ENCODE results near the gene GSK3B.

Gene GSK3B

DNA sequence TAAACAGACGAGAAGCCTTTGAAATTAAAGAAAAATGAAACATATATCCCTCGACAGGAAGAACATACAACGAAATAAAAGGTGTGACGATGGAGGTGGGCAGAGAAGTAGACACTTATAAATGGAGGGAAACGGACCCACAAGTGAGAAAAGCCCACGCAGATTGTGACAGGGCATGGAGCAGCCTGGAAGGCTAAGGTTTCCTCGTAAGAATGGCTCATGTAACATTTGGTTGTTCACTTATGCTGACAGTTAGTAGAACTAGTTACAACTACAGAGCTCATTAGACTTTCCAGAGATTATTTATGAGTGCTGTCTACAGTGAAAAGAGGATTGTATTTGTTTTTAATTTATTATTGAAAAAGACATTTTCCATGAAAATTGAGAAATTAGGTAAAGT is 229.8 kb downstream of the GSK3B start:
- no peak overlapping the region for H3K27ac ChIP-seq (ENCODE audit: insufficient read depth, low read depth, low read length, poor library complexity, severe bottlenecking)
- no peak overlapping the region for H3K4me3 ChIP-seq (ENCODE audit: insufficient read depth, low read depth, low read length)
- peaks cover 10% of the 10 kb centered on the region for H3K36me3 ChIP-seq (ENCODE audit: control insufficient read depth, insufficient read depth, low read length)
- H3K9me3 ChIP-seq (ENCODE audit: control insufficient read depth, low read length), result no peaks in the 10 kb centered on the region
- WGBS, 2 experiments, result 97 to 98% methylated on average over 7 of the region's 7 CpGs
- no peaks in the 10 kb centered on the region for H3K4me1 ChIP-seq (ENCODE audit: control insufficient read depth, insufficient read depth, low read length)
- H3K27me3 ChIP-seq (ENCODE audit: control insufficient read depth, insufficient read depth, low read length, poor library complexity, severe bottlenecking), result no peaks in the 10 kb centered on the region

- no peaks in the 10 kb centered on the region for H3K27me3 ChIP-seq (ENCODE audit: control insufficient read depth, insufficient read depth, low read length, poor library complexity, severe bottlenecking)
- no peak overlapping the region for H3K4me3 ChIP-seq (ENCODE audit: insufficient read depth, low read depth, low read length)
- H3K27ac ChIP-seq (ENCODE audit: insufficient read depth, low read depth, low read length, poor library complexity, severe bottlenecking), result no peak overlapping the region
- WGBS, 2 experiments, result 91 to 100% methylated on average over 1 to 2 of the region's 2 CpGs
- H3K36me3 ChIP-seq (ENCODE audit: control insufficient read depth, insufficient read depth, low read length), result peaks cover 15% of the 10 kb centered on the region
- H3K4me1 ChIP-seq (ENCODE audit: control insufficient read depth, insufficient read depth, low read length), result no peaks in the 10 kb centered on the region
- H3K9me3 ChIP-seq (ENCODE audit: control insufficient read depth, low read length), result no peaks in the 10 kb centered on the region
Observed at GRCh38 chr3:119862616-119863015, 231.6 kb downstream of the GSK3B start.

DNA sequence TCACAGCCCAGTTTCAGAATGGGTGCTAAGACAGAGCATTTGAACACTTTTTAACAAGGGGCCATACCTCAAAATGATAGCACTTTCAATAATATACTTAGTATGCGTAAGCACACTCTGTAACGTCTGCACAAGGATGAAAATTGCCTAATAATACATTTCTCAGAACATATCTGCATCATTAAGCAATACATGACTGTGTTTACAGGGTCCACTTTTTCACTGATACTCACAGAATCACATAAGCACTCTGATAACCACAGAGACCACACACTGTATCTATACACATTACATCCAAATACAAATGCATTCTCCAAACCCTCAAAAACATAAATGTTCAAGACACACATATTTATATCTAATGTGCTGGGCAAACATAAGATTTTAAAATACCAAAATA is 232.6 kb downstream of the GSK3B start:
- Histone ChIP-seq H3K27ac (ENCODE audit: insufficient read depth, low read depth, low read length, poor library complexity, severe bottlenecking) (no peak overlapping the region), H3K36me3 (ENCODE audit: control insufficient read depth, insufficient read depth, low read length) (peaks cover 24% of the 10 kb centered on the region), H3K9me3 (ENCODE audit: control insufficient read depth, low read length) (no peaks in the 10 kb centered on the region), H3K4me1 (ENCODE audit: control insufficient read depth, insufficient read depth, low read length) (no peaks in the 10 kb centered on the region), H3K4me3 (ENCODE audit: insufficient read depth, low read depth, low read length) (no peak overlapping the region), H3K27me3 (ENCODE audit: control insufficient read depth, insufficient read depth, low read length, poor library complexity, severe bottlenecking) (no peaks in the 10 kb centered on the region)
- 96 to 97% methylated on average over 2 of the region's 2 CpGs for WGBS, 2 experiments

DNA sequence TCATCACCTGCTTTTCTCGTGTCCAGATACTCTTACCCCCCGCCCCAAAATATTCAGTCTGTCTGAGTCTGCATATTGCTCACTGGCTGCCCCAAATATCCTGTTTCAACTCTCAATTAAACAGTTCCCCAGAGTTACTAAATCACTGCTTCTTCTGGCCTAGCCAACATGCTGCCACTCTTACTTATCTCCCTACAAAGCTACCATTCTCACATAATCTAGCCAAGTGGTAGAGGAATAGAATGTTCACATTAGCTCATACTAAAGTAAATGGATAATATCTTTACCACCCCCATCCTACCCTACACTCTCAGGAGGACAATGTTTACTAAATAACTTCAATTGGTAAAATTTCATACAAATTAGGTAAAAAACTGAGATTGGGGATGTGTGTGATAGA is 234.5 kb downstream of the GSK3B start:
- no peak overlapping the region for H3K27ac ChIP-seq (ENCODE audit: insufficient read depth, low read depth, low read length, poor library complexity, severe bottlenecking)
- 88 to 93% methylated on average over 2 of the region's 2 CpGs for WGBS, 2 experiments
- H3K4me1 ChIP-seq (ENCODE audit: control insufficient read depth, insufficient read depth, low read length), result no peaks in the 10 kb centered on the region
- no peaks in the 10 kb centered on the region for H3K9me3 ChIP-seq (ENCODE audit: control insufficient read depth, low read length)
- no peaks in the 10 kb centered on the region for H3K27me3 ChIP-seq (ENCODE audit: control insufficient read depth, insufficient read depth, low read length, poor library complexity, severe bottlenecking)
- no peak overlapping the region for H3K4me3 ChIP-seq (ENCODE audit: insufficient read depth, low read depth, low read length)
- peaks cover 24% of the 10 kb centered on the region for H3K36me3 ChIP-seq (ENCODE audit: control insufficient read depth, insufficient read depth, low read length)

GRCh38 chr3:119858957-119859356 is 235.3 kb downstream of the GSK3B start:
- H3K4me3 ChIP-seq (ENCODE audit: insufficient read depth, low read depth, low read length), result no peak overlapping the region
- H3K27ac ChIP-seq (ENCODE audit: insufficient read depth, low read depth, low read length, poor library complexity, severe bottlenecking), result no peak overlapping the region
- no peaks in the 10 kb centered on the region for H3K9me3 ChIP-seq (ENCODE audit: control insufficient read depth, low read length)
- no peaks in the 10 kb centered on the region for H3K4me1 ChIP-seq (ENCODE audit: control insufficient read depth, insufficient read depth, low read length)
- H3K27me3 ChIP-seq (ENCODE audit: control insufficient read depth, insufficient read depth, low read length, poor library complexity, severe bottlenecking), result no peaks in the 10 kb centered on the region
- H3K36me3 ChIP-seq (ENCODE audit: control insufficient read depth, insufficient read depth, low read length), result peaks cover 24% of the 10 kb centered on the region
- WGBS, 2 experiments, result 100% methylated on average over 2 of the region's 2 CpGs; no CpG with 5 or more reads in 1 of the 2 experiments

- peaks cover 14% of the 10 kb centered on the region for H3K36me3 ChIP-seq (ENCODE audit: control insufficient read depth, insufficient read depth, low read length)
- WGBS, 2 experiments, result 95 to 98% methylated on average over 3 of the region's 3 CpGs
Observed at GRCh38 chr3:119856695-119857094, 237.6 kb downstream of the GSK3B start.

GRCh38 chr3:119849126-119849525 is 245.1 kb downstream of the GSK3B start:
- no peaks in the 10 kb centered on the region for H3K4me1 ChIP-seq (ENCODE audit: control insufficient read depth, insufficient read depth, low read length)
- H3K27ac ChIP-seq (ENCODE audit: insufficient read depth, low read depth, low read length, poor library complexity, severe bottlenecking), result no peak overlapping the region
- H3K27me3 ChIP-seq (ENCODE audit: control insufficient read depth, insufficient read depth, low read length, poor library complexity, severe bottlenecking), result no peaks in the 10 kb centered on the region
- 97 to 100% methylated on average over 1 to 2 of the region's 2 CpGs for WGBS, 2 experiments
- no peak overlapping the region for H3K4me3 ChIP-seq (ENCODE audit: insufficient read depth, low read depth, low read length)
- no peaks in the 10 kb centered on the region for H3K9me3 ChIP-seq (ENCODE audit: control insufficient read depth, low read length)
- H3K36me3 ChIP-seq (ENCODE audit: control insufficient read depth, insufficient read depth, low read length), result no peaks in the 10 kb centered on the region

More at GRCh38 chr3:119856695-119857094, 237.6 kb downstream of the GSK3B start:
- H3K4me3 ChIP-seq (ENCODE audit: insufficient read depth, low read depth, low read length), result no peak overlapping the region
- H3K27ac ChIP-seq (ENCODE audit: insufficient read depth, low read depth, low read length, poor library complexity, severe bottlenecking), result no peak overlapping the region
- H3K4me1 ChIP-seq (ENCODE audit: control insufficient read depth, insufficient read depth, low read length), result no peaks in the 10 kb centered on the region
- no peaks in the 10 kb centered on the region for H3K9me3 ChIP-seq (ENCODE audit: control insufficient read depth, low read length)
- H3K27me3 ChIP-seq (ENCODE audit: control insufficient read depth, insufficient read depth, low read length, poor library complexity, severe bottlenecking), result no peaks in the 10 kb centered on the region

GRCh38 chr3:119841808-119842471 is 252.3 kb downstream of the GSK3B start:
- Histone ChIP-seq H3K27ac (ENCODE audit: insufficient read depth, low read depth, low read length, poor library complexity, severe bottlenecking) (no peak overlapping the region), H3K4me3 (ENCODE audit: insufficient read depth, low read depth, low read length) (no peak overlapping the region), H3K27me3 (ENCODE audit: control insufficient read depth, insufficient read depth, low read length, poor library complexity, severe bottlenecking) (no peaks in the 10 kb centered on the region), H3K36me3 (ENCODE audit: control insufficient read depth, insufficient read depth, low read length) (no peaks in the 10 kb centered on the region), H3K4me1 (ENCODE audit: control insufficient read depth, insufficient read depth, low read length) (no peaks in the 10 kb centered on the region), H3K9me3 (ENCODE audit: control insufficient read depth, low read length) (no peaks in the 10 kb centered on the region)
- WGBS, 2 experiments, result 67 to 100% methylated on average over 1 to 2 of the region's 2 CpGs

- Histone ChIP-seq H3K9me3 (ENCODE audit: control insufficient read depth, low read length) (no peaks in the 10 kb centered on the region), H3K27me3 (ENCODE audit: control insufficient read depth, insufficient read depth, low read length, poor library complexity, severe bottlenecking) (no peaks in the 10 kb centered on the region), H3K4me1 (ENCODE audit: control insufficient read depth, insufficient read depth, low read length) (no peaks in the 10 kb centered on the region), H3K36me3 (ENCODE audit: control insufficient read depth, insufficient read depth, low read length) (no peaks in the 10 kb centered on the region), H3K27ac (ENCODE audit: insufficient read depth, low read depth, low read length, poor library complexity, severe bottlenecking) (no peak overlapping the region), H3K4me3 (ENCODE audit: insufficient read depth, low read depth, low read length) (no peak overlapping the region)
Observed at GRCh38 chr3:119835556-119835955, 258.7 kb downstream of the GSK3B start.

DNA sequence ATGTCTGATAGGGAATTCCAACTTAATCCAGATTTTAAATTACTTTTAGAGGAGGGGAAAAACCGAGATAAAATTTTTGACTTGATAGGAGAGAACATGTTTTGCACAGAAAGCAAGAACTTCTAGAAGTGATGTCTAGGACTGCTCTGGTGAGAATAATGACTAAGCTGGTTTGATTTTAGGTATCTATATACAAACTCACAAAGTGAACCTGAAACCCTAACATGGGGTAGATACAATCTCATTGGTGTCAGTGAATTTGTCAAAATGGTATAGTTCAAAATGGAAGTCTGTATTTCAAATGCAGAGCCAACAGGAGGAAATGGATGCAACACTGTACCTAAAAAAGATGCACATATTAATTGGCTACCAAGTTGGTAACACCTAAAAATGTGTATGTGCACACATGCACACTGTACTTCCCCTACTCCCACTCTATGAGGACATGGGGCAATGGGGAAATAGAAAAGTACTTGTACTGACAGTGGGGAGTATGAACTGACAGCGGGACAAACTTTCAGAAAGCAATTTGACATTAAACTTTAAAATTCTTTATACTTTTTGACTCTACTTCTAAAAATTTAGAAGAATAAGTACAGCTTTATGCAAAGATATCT is 259.4 kb downstream of the GSK3B start:
- Histone ChIP-seq H3K27me3 (ENCODE audit: control insufficient read depth, insufficient read depth, low read length, poor library complexity, severe bottlenecking) (no peaks in the 10 kb centered on the region), H3K27ac (ENCODE audit: insufficient read depth, low read depth, low read length, poor library complexity, severe bottlenecking) (no peak overlapping the region), H3K4me3 (ENCODE audit: insufficient read depth, low read depth, low read length) (no peak overlapping the region), H3K9me3 (ENCODE audit: control insufficient read depth, low read length) (no peaks in the 10 kb centered on the region), H3K4me1 (ENCODE audit: control insufficient read depth, insufficient read depth, low read length) (no peaks in the 10 kb centered on the region), H3K36me3 (ENCODE audit: control insufficient read depth, insufficient read depth, low read length) (no peaks in the 10 kb centered on the region)
- 100% methylated on average over 1 of the region's 2 CpGs for WGBS, 2 experiments
